ENCODE measurements around the gene UACA. TPM values are rescaled to one million over a fixed set of nuclear protein-coding genes. Genes with fewer than 3 reads are reported as not detected.

UACA gene
- total and polyA plus RNA-seq, 3 experiments from 2014 or later: 0.53 to 0.81 TPM; not detected in 1

GRCh38 chr15:70791259-70791658 is 27.9 kb upstream of the UACA start:
- no peak for DNase-seq
- Mint-ChIP-seq H3K27ac (no peak overlapping the region), H3K4me3 (no peak overlapping the region), H3K9me3 (no peaks in the 10 kb centered on the region), H3K4me1 (no peaks in the 10 kb centered on the region), H3K36me3 (no peaks in the 10 kb centered on the region), H3K27me3 (peaks cover 3 to 5% of the 10 kb centered on the region in 2 donors)
- no peak overlapping the region for H3K4me3 ChIP-seq (ENCODE audit: low read length)
- no peaks in the 10 kb centered on the region for H3K27me3 ChIP-seq (ENCODE audit: insufficient read depth, low read length, poor library complexity, severe bottlenecking)
- H3K9me3 ChIP-seq (ENCODE audit: low read length): no peaks in the 10 kb centered on the region
- ChIA-PET CTCF (no interaction called here), POLR2A (no interaction called here)
- H3K27ac ChIP-seq (ENCODE audit: low read depth, low read length): no peak overlapping the region
- H3K36me3 ChIP-seq (ENCODE audit: insufficient read depth, low read length): no peaks in the 10 kb centered on the region
- no peaks in the 10 kb centered on the region for H3K4me1 ChIP-seq (ENCODE audit: insufficient read depth, low read length)

DNA sequence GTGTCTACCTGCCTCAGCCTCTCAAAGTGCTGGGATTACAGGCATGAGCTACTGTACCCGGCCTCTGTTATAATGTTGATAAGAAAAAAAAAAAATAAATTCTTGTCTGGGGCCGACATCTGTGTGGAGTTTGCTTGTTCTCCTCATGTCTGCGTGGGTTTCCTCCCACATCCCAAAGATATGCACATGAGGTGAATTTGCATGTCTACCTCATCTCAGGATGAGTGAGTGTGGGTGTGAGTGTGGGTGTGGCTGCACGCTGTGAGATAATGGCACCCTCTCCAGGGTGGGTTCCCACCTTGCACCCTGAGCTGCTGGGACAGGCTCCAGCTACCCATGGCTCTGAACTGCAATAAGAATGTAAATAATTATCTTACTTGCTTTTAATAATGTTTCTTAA is 25.9 kb upstream of the UACA start:
- ChIA-PET POLR2A (no interaction called here), CTCF (no interaction called here)
- no peaks in the 10 kb centered on the region for H3K9me3 ChIP-seq (ENCODE audit: low read length)
- H3K27ac ChIP-seq (ENCODE audit: low read depth, low read length): no peak overlapping the region
- no peak overlapping the region for H3K27ac Mint-ChIP-seq
- H3K4me3 Mint-ChIP-seq: no peak overlapping the region
- H3K36me3 Mint-ChIP-seq: no peaks in the 10 kb centered on the region
- no peaks in the 10 kb centered on the region for H3K27me3 ChIP-seq (ENCODE audit: insufficient read depth, low read length, poor library complexity, severe bottlenecking)
- no peaks in the 10 kb centered on the region for H3K4me1 Mint-ChIP-seq
- H3K9me3 Mint-ChIP-seq: no peaks in the 10 kb centered on the region
- DNase-seq: no peak
- no peak overlapping the region for H3K4me3 ChIP-seq (ENCODE audit: low read length)
- H3K4me1 ChIP-seq (ENCODE audit: insufficient read depth, low read length): no peaks in the 10 kb centered on the region
- H3K27me3 Mint-ChIP-seq: peaks cover 0 to 5% of the 10 kb centered on the region in 2 donors
- H3K36me3 ChIP-seq (ENCODE audit: insufficient read depth, low read length): no peaks in the 10 kb centered on the region

DNA sequence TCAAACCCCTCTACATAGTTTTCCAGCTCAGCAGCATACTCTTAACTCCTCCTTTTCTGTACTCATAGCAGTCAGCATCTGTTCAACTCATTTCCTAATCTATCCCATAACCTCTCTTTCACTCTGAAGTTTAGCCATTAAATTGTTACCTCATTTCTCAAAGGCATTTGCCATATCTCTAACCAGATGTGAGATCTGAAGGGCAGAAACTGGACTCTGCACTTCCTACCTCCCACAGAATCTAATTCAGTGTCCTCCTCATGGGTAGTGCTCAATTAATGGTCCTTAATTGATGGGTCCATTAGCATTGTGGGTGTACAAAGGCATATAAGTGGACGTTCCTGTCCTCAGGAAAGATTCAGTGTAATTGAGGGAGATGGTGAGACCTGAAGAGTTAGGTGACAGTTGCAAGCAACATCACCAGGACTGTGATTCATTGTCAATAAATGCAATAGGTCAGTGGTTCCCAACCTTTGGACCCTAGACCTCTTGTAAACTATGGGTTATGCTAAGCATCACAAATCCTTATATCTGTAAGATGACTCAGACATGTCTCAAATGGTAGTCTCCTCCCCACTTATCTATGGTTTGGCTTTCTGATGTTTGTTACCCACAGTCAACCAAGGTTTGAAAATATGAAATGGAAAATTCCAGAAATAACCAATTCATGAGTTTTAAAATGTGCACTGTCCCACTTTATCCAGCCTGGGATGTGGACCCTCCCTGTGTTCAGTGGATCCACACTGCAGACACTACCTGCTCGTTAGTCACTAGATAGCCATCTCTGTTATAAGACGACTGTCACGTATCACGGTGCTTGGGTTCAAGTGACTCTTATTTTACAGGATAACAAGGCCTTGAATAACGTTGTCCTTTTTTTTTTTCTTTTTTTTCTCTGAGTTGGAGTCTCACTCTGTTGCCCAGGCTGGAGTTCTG is 25.0 kb upstream of the UACA start:
- Mint-ChIP-seq H3K36me3 (no peaks in the 10 kb centered on the region), H3K9me3 (no peaks in the 10 kb centered on the region), H3K27me3 (peaks cover 6 to 7% of the 10 kb centered on the region in 2 donors), H3K27ac (no peak overlapping the region), H3K4me1 (no peaks in the 10 kb centered on the region), H3K4me3 (no peak overlapping the region)
- DNase-seq: no peak
- no peaks in the 10 kb centered on the region for H3K36me3 ChIP-seq (ENCODE audit: insufficient read depth, low read length)
- no peaks in the 10 kb centered on the region for H3K4me1 ChIP-seq (ENCODE audit: insufficient read depth, low read length)
- H3K4me3 ChIP-seq (ENCODE audit: low read length): no peak overlapping the region
- CTCF ChIA-PET: no interaction called here
- no peak overlapping the region for H3K27ac ChIP-seq (ENCODE audit: low read depth, low read length)
- POLR2A ChIA-PET: no interaction called here
- no peaks in the 10 kb centered on the region for H3K9me3 ChIP-seq (ENCODE audit: low read length)
- H3K27me3 ChIP-seq (ENCODE audit: insufficient read depth, low read length, poor library complexity, severe bottlenecking): no peaks in the 10 kb centered on the region

GRCh38 chr15:70786996-70787395 is 23.6 kb upstream of the UACA start:
- no peaks in the 10 kb centered on the region for H3K4me1 Mint-ChIP-seq
- DNase-seq: no peak
- Histone ChIP-seq H3K9me3 (ENCODE audit: low read length) (no peaks in the 10 kb centered on the region), H3K27ac (ENCODE audit: low read depth, low read length) (no peak overlapping the region), H3K27me3 (ENCODE audit: insufficient read depth, low read length, poor library complexity, severe bottlenecking) (no peaks in the 10 kb centered on the region), H3K4me1 (ENCODE audit: insufficient read depth, low read length) (no peaks in the 10 kb centered on the region), H3K36me3 (ENCODE audit: insufficient read depth, low read length) (no peaks in the 10 kb centered on the region), H3K4me3 (ENCODE audit: low read length) (no peak overlapping the region)
- ChIA-PET POLR2A (no interaction called here), CTCF (interaction anchor here (0.6 kb wide), 1 partner anchor 1350 kb away, joined by 3 read pairs; no protein-coding TSS in a partner anchor)
- H3K36me3 Mint-ChIP-seq: no peaks in the 10 kb centered on the region
- H3K27ac Mint-ChIP-seq: no peak overlapping the region
- no peaks in the 10 kb centered on the region for H3K9me3 Mint-ChIP-seq
- H3K27me3 Mint-ChIP-seq: peaks cover 6 to 7% of the 10 kb centered on the region in 2 donors
- no peak overlapping the region for H3K4me3 Mint-ChIP-seq

GRCh38 chr15:70783610-70784022 is 20.3 kb upstream of the UACA start:
- no peaks in the 10 kb centered on the region for H3K4me1 Mint-ChIP-seq
- Histone ChIP-seq H3K4me3 (ENCODE audit: low read length) (no peak overlapping the region), H3K27me3 (ENCODE audit: insufficient read depth, low read length, poor library complexity, severe bottlenecking) (no peaks in the 10 kb centered on the region), H3K36me3 (ENCODE audit: insufficient read depth, low read length) (no peaks in the 10 kb centered on the region), H3K9me3 (ENCODE audit: low read length) (no peaks in the 10 kb centered on the region), H3K27ac (ENCODE audit: low read depth, low read length) (no peak overlapping the region), H3K4me1 (ENCODE audit: insufficient read depth, low read length) (no peaks in the 10 kb centered on the region)
- CTCF ChIA-PET: no interaction called here
- H3K4me3 Mint-ChIP-seq: no peak overlapping the region
- H3K27ac Mint-ChIP-seq: peak overlapping the region in 1 of 8 donors; percentile 37
- POLR2A ChIA-PET: no interaction called here
- peaks cover 0 to 2% (median 0%) of the 10 kb centered on the region in 3 donors for H3K36me3 Mint-ChIP-seq
- no peaks in the 10 kb centered on the region for H3K9me3 Mint-ChIP-seq
- no peak for DNase-seq
- H3K27me3 Mint-ChIP-seq: peaks cover 22 to 28% of the 10 kb centered on the region in 2 donors

GRCh38 chr15:70783041-70783440 is 19.7 kb upstream of the UACA start:
- H3K9me3 Mint-ChIP-seq: no peaks in the 10 kb centered on the region
- no peaks in the 10 kb centered on the region for H3K36me3 ChIP-seq (ENCODE audit: insufficient read depth, low read length)
- CTCF ChIA-PET: no interaction called here
- no peaks in the 10 kb centered on the region for H3K9me3 ChIP-seq (ENCODE audit: low read length)
- no peak for DNase-seq
- H3K4me1 Mint-ChIP-seq: no peaks in the 10 kb centered on the region
- POLR2A ChIA-PET: no interaction called here
- no peak overlapping the region for H3K27ac ChIP-seq (ENCODE audit: low read depth, low read length)
- peaks cover 21 to 28% of the 10 kb centered on the region in 2 donors for H3K27me3 Mint-ChIP-seq
- H3K36me3 Mint-ChIP-seq: peaks cover 0 to 2% (median 0%) of the 10 kb centered on the region in 3 donors
- no peaks in the 10 kb centered on the region for H3K27me3 ChIP-seq (ENCODE audit: insufficient read depth, low read length, poor library complexity, severe bottlenecking)
- H3K27ac Mint-ChIP-seq: no peak overlapping the region
- no peak overlapping the region for H3K4me3 Mint-ChIP-seq
- H3K4me1 ChIP-seq (ENCODE audit: insufficient read depth, low read length): no peaks in the 10 kb centered on the region
- no peak overlapping the region for H3K4me3 ChIP-seq (ENCODE audit: low read length)

GRCh38 chr15:70781236-70781635 is 17.9 kb upstream of the UACA start:
- Mint-ChIP-seq H3K4me3 (no peak overlapping the region), H3K27ac (no peak overlapping the region), H3K4me1 (no peaks in the 10 kb centered on the region), H3K36me3 (peaks cover 0 to 2% (median 0%) of the 10 kb centered on the region in 3 donors), H3K27me3 (peaks cover 26 to 35% of the 10 kb centered on the region in 2 donors), H3K9me3 (no peaks in the 10 kb centered on the region)
- H3K4me1 ChIP-seq (ENCODE audit: insufficient read depth, low read length): no peaks in the 10 kb centered on the region
- no peak overlapping the region for H3K4me3 ChIP-seq (ENCODE audit: low read length)
- no peaks in the 10 kb centered on the region for H3K36me3 ChIP-seq (ENCODE audit: insufficient read depth, low read length)
- H3K9me3 ChIP-seq (ENCODE audit: low read length): no peaks in the 10 kb centered on the region
- H3K27ac ChIP-seq (ENCODE audit: low read depth, low read length): no peak overlapping the region
- no peaks in the 10 kb centered on the region for H3K27me3 ChIP-seq (ENCODE audit: insufficient read depth, low read length, poor library complexity, severe bottlenecking)
- POLR2A ChIA-PET: no interaction called here
- CTCF ChIA-PET: no interaction called here
- no peak for DNase-seq

GRCh38 chr15:70778258-70779076 is 15.1 kb upstream of the UACA start:
- POLR2A ChIA-PET: no interaction called here
- H3K4me3 Mint-ChIP-seq: no peak overlapping the region
- H3K4me3 ChIP-seq (ENCODE audit: low read length): no peak overlapping the region
- no peak for DNase-seq
- peaks cover 24 to 30% of the 10 kb centered on the region in 2 donors for H3K27me3 Mint-ChIP-seq
- no peaks in the 10 kb centered on the region for H3K27me3 ChIP-seq (ENCODE audit: insufficient read depth, low read length, poor library complexity, severe bottlenecking)
- no peak overlapping the region for H3K27ac Mint-ChIP-seq
- peaks cover 0 to 2% (median 0%) of the 10 kb centered on the region in 3 donors for H3K36me3 Mint-ChIP-seq
- H3K4me1 Mint-ChIP-seq: no peaks in the 10 kb centered on the region
- no peaks in the 10 kb centered on the region for H3K9me3 Mint-ChIP-seq
- H3K27ac ChIP-seq (ENCODE audit: low read depth, low read length): no peak overlapping the region
- CTCF ChIA-PET: no interaction called here
- no peaks in the 10 kb centered on the region for H3K36me3 ChIP-seq (ENCODE audit: insufficient read depth, low read length)
- H3K4me1 ChIP-seq (ENCODE audit: insufficient read depth, low read length): no peaks in the 10 kb centered on the region
- no peaks in the 10 kb centered on the region for H3K9me3 ChIP-seq (ENCODE audit: low read length)

Data from CD8-positive, alpha-beta memory T cell (primary cell).